Glutamatergic neuron (in vitro differentiated cells): ENCODE measurements around the gene GPC6. TPM values are rescaled to one million over a fixed set of nuclear protein-coding genes. Genes with fewer than 3 reads are reported as not detected.

Experiments
- DNase-seq: peaks from one replicate; pipeline ENCODE4 v3.0.0; 2022
- H3K27ac Mint-ChIP-seq: one replicate; pipeline ENCODE4 v1.8.0; 2020; ENCODE audit warnings: mild to moderate bottlenecking, mixed read lengths, inconsistent platforms; ENCODE audit not compliant: unreplicated experiment
- H3K27me3 Mint-ChIP-seq: one replicate; pipeline ENCODE4 v1.8.0; 2020; ENCODE audit warnings: mild to moderate bottlenecking, moderate library complexity, mixed read lengths, inconsistent platforms; ENCODE audit not compliant: unreplicated experiment
- H3K36me3 Mint-ChIP-seq: one replicate; pipeline ENCODE4 v1.8.0; 2020; ENCODE audit warnings: mild to moderate bottlenecking, mixed read lengths, inconsistent platforms; ENCODE audit not compliant: unreplicated experiment
- H3K4me1 Mint-ChIP-seq: one replicate; pipeline ENCODE4 v1.8.0; 2020; ENCODE audit warnings: mild to moderate bottlenecking, low read depth, mixed read lengths, inconsistent platforms; ENCODE audit not compliant: unreplicated experiment
- H3K4me3 Mint-ChIP-seq: one replicate; pipeline ENCODE4 v1.8.0; 2020; ENCODE audit warnings: mild to moderate bottlenecking, mixed read lengths, inconsistent platforms; ENCODE audit not compliant: unreplicated experiment
- H3K9me3 Mint-ChIP-seq: one replicate; pipeline ENCODE4 v1.8.0; 2020; ENCODE audit warnings: mild to moderate bottlenecking, moderate library complexity, mixed read lengths, inconsistent platforms; ENCODE audit not compliant: unreplicated experiment
- CTCF ChIP-seq: fragments of 200-600 bp; sonication (generic); IDR thresholded peaks from one replicate; pipeline ENCODE4 v1.5.0; 2021; ENCODE audit not compliant: partially characterized antibody, unreplicated experiment
- total RNA-seq: library from RNA; stranded (reverse); fragmentation: NEBNext Ultra II Directional; extraction: Animal tissue kit (Norgen Biotek cat#: 25700); gene quantifications from one replicate; pipeline ENCODE4 v1.2.1, GENCODE V29; 2021; ENCODE audit not compliant: unreplicated experiment

The GPC6 gene
- total RNA-seq, 1 donor from 2014 or later, result 11.8 TPM

GRCh38 chr13:93927431-93927830 lies 700.8 kb downstream of the GPC6 start:
- no peaks in the 10 kb centered on the region for H3K36me3 Mint-ChIP-seq
- H3K4me1 Mint-ChIP-seq, result peaks cover 10% of the 10 kb centered on the region
- no peak for TF ChIP-seq CTCF
- peaks cover 3% of the 10 kb centered on the region for H3K9me3 Mint-ChIP-seq
- no peak overlapping the region for H3K27ac Mint-ChIP-seq
- DNase-seq, result no peak
- H3K4me3 Mint-ChIP-seq, result no peak overlapping the region
- H3K27me3 Mint-ChIP-seq, result no peaks in the 10 kb centered on the region

GRCh38 chr13:93932901-93933300 lies 706.3 kb downstream of the GPC6 start:
- Mint-ChIP-seq H3K4me1 (no peaks in the 10 kb centered on the region), H3K27ac (no peak overlapping the region), H3K36me3 (no peaks in the 10 kb centered on the region), H3K4me3 (no peak overlapping the region), H3K27me3 (no peaks in the 10 kb centered on the region), H3K9me3 (no peaks in the 10 kb centered on the region)
- DNase-seq, result no peak
- no peak for TF ChIP-seq CTCF

- H3K4me3 Mint-ChIP-seq, result no peak overlapping the region
- H3K27me3 Mint-ChIP-seq, result no peaks in the 10 kb centered on the region
- no peak for DNase-seq
- no peak overlapping the region for H3K27ac Mint-ChIP-seq
- H3K4me1 Mint-ChIP-seq, result no peaks in the 10 kb centered on the region
- H3K9me3 Mint-ChIP-seq, result no peaks in the 10 kb centered on the region
- no peaks in the 10 kb centered on the region for H3K36me3 Mint-ChIP-seq
- TF ChIP-seq CTCF, result no peak
These were observed 710.3 kb downstream of the GPC6 start for GRCh38 chr13:93936901-93937300.

- H3K4me1 Mint-ChIP-seq, result no peaks in the 10 kb centered on the region
- no peaks in the 10 kb centered on the region for H3K36me3 Mint-ChIP-seq
- no peak overlapping the region for H3K4me3 Mint-ChIP-seq
- H3K27ac Mint-ChIP-seq, result no peak overlapping the region
- TF ChIP-seq CTCF, result no peak
- H3K9me3 Mint-ChIP-seq, result no peaks in the 10 kb centered on the region
- H3K27me3 Mint-ChIP-seq, result peaks cover 3% of the 10 kb centered on the region
- no peak for DNase-seq
These were observed 714.8 kb downstream of the GPC6 start for GRCh38 chr13:93941444-93941843.

- no peaks in the 10 kb centered on the region for H3K9me3 Mint-ChIP-seq
- H3K4me1 Mint-ChIP-seq, result no peaks in the 10 kb centered on the region
- TF ChIP-seq CTCF, result no peak
- no peaks in the 10 kb centered on the region for H3K36me3 Mint-ChIP-seq
- no peak overlapping the region for H3K4me3 Mint-ChIP-seq
- H3K27me3 Mint-ChIP-seq, result peaks cover 3% of the 10 kb centered on the region
- no peak for DNase-seq
- no peak overlapping the region for H3K27ac Mint-ChIP-seq
These were observed 715.4 kb downstream of the GPC6 start for GRCh38 chr13:93942016-93942415.
